Fibroblast of skin of scalp (primary cell): ENCODE results near the gene PDE6D.
A peak's percentile ranks its signal among the peaks of the same experiment; 100 is the strongest.

Experiments
- DNase-seq: peaks from one replicate; pipeline ENCODE4 v3.0.0-alpha.2; 2013

Gene PDE6D

DNA sequence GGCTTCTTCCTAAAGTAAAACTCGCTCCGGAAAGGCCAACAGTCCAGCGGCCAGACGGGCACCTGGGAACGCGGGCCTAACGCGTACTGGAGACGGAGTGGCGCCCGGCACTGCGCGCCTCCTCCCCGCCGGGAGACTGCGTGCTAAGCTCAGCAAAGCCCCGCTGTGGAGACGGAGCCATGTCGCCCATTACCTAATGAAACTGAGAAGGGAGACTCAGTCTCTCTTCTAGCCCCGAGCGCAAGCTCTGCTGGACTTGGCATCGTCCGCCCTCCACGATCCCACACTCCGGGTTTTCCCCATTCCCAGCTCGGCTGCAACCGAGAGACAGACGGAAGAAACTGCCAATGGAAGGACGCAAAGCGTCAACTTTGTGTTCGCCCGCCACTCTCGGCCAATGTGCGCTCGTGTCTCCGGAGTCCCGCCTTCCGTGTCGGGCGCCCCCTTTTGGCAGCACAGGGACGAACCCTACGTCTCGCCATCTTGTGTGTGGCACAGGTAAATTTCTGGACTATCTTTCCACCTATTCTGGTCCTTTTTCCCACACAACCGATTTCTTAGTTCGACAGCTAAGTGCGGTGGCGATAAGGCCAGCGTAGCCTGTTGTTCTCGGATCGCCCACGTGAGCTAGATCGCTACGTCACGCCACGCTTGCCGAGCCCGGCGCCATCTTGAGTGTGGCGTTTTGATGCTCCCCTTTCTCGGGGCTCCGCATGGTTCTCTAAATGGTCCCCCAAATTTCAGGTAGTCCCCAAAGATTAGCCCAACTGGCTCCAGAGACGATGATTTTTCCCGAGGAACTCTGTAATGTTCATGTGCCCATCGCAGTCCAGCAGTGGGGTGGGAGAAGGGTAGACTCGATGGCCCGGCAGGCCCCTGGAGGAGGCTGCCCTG, 74.1 kb downstream of the PDE6D start:
- peak; percentile 99 for DNase-seq

GRCh38 chr2:231704017-231704416, 77.1 kb downstream of the PDE6D start:
- no peak for DNase-seq

GRCh38 chr2:231701456-231702373, 79.4 kb downstream of the PDE6D start:
- no peak for DNase-seq

DNA sequence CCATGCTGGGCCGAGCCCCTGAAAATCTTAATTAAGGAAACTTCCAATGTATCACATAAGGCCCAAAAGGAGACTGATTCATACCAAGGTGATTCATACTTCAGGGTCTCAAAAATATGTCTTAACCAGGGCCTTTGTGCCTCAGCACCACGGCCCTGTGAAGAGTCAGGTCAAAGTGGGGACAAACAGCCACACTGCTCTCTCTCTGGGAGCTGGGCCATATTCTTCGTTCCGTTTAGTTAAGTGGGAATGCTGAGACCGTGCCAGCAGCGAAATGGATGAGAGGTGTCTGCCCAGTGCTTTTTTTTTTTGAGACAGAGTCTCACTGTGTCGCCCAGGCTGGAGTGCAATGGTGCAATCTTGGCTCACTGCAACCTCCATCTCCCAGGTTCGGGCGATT, 82.1 kb downstream of the PDE6D start:
- DNase-seq, result peak; percentile 20

- peak; percentile 80 for DNase-seq
Observed at GRCh38 chr2:231696004-231696367, 85.1 kb downstream of the PDE6D start.

DNA sequence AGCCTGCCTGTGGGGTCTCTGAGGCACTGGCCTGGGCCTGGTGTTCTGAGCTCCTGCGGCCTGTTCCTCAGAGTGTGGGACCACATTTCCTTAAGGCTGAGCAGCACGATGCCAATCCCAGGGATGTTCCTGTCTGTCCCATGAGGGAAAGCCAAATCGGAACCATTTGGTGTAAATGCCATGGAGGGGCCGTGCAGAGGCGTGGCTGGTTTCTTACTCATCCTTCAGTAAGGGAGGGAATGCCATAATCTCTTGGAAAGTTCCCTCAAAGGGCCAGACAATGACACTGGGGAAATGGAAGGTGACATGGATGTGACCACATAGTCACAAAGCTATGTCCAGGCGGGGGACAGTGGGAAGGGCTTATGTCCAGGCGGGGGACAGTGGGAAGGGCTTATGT, 87.1 kb downstream of the PDE6D start:
- DNase-seq, result peak; percentile 71

GRCh38 chr2:231692847-231693246, 88.2 kb downstream of the PDE6D start:
- DNase-seq, result no peak

DNA sequence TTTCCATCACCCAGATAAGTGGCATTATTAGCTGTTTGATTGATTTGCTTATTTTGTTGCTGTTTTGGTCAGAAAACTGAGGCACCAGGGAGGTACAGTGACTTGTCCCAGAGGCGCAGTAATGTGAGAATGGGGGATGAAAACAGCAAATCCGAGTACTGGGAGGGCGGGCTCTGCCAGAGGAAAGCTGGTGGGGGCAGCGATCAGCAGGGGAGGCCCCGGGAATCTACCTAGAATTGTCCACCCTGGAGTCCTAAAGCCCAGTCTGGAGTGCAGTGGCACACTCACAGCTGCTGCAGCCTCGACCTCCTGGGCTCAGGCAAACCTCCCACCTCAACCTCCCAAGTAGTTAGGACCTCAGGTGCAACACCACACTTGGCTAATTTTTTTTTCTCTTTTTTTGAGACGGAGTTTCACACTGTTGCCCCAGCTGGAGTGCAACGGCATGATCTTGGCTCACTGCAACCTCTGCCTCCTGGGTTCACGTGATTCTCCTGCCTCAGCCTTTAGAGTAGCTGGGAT, 89.8 kb downstream of the PDE6D start:
- no peak for DNase-seq

DNA sequence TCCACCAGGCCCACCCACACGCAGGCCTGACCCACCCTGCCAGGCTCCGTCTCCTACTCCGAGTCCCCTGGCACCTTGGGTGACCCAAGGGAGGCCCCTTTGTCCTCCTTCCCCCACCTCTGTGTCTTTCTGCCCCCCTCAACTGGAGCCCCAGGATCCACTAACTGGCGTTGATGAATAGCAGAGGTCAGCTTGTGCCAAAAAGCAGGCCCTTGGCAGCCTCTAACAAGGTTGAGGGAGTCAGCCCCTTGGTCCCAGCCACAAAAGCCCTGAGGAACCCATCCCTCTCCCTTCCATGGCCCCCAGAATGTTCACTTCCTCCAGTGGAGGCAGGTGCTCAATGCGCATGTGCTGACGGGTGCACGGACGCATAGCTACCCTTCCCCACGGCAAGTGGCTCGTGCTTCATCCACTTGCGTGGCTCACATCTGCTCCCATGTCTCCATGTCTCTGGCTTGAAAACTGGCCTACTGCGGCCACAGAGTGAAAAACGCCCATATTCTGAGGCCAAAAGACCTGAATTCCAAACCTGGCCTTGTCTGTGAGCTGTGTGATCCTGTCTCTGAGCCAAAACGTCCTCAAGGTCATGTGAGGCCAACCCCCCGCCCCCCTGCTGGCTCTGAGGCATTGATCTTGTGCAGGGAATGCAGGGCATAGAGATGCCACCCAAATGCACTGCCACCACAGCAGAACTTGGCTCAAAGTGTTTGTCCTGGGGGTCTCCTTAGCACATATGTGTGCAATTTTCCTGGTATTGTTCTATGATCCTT, 91.8 kb downstream of the PDE6D start:
- DNase-seq, result no peak

DNA sequence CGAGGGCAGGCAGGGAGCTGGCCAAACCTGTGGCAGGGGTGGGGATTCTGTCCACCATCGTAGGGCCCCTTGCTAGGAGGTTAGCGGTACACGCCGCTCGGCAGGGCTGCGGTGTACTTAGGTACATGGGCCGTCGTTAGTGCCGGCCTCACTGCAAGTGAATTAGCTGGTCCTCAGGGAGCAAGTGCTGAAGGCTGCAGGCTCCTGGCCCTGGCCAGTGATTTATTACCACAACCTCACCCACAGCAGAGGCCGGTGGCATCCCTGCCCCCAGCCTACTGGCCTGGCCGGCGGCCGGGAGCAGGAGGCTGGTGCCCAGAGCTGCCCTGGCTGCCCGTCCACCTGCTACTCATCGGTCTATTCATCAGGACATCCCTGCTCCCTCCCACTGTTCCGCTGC, 92.4 kb downstream of the PDE6D start:
- no peak for DNase-seq

DNA sequence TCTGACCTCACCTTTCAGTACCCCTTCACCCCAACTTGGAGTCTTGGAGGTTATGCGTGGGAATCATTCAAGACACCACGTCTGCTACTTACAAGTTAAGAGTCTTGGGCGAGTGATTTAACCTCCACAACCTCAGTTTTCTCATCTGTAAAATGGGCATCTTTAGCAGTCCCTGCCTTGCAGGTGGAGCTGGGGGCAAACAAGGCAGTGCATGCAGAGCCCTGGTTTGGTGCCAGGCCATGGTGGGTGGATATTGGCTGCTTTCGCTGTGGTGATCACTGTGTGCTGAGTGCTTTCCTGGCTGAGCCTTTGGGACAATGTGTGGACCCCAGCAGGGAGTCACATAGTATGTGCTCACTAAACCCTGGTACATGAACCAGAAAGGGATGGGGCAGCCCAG, 93.1 kb downstream of the PDE6D start:
- no peak for DNase-seq

DNA sequence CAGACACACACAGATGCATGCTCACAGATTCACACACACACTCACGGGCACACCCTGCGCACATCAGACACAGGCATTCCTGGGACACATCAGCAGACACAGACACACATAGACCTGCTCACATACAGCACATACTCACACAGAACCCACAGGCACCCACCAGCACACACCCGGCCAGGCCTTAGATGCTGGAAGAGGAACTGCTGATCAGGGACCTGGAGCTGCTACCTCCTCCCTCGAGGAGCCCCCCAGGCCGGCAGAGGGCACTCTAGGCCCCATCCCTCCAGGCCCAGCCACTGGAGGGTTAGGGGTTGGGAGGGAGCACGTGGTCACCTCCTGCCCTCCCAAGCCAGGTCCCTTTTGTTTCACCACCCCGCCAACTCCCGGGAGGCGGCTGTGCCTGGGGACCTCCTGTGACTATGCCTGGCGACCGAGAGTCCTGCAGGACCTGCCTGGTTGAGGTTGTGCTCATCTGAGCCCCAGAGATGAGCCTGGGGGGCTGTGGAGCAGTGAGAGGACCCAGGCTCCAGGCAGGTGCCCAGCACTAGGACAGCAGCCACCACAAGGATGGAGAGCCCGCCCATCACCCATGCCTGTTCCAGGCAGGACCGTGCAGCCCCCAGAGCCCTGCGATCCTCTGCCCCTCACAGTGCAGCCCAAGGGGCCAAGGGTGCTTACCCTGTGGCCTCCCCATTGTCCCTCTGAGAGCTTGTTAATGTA, 93.8 kb downstream of the PDE6D start:
- peak; percentile 57 for DNase-seq

GRCh38 chr2:231686192-231687100, 94.6 kb downstream of the PDE6D start:
- no peak for DNase-seq

GRCh38 chr2:231685349-231686191, 95.5 kb downstream of the PDE6D start:
- DNase-seq, result no peak

DNA sequence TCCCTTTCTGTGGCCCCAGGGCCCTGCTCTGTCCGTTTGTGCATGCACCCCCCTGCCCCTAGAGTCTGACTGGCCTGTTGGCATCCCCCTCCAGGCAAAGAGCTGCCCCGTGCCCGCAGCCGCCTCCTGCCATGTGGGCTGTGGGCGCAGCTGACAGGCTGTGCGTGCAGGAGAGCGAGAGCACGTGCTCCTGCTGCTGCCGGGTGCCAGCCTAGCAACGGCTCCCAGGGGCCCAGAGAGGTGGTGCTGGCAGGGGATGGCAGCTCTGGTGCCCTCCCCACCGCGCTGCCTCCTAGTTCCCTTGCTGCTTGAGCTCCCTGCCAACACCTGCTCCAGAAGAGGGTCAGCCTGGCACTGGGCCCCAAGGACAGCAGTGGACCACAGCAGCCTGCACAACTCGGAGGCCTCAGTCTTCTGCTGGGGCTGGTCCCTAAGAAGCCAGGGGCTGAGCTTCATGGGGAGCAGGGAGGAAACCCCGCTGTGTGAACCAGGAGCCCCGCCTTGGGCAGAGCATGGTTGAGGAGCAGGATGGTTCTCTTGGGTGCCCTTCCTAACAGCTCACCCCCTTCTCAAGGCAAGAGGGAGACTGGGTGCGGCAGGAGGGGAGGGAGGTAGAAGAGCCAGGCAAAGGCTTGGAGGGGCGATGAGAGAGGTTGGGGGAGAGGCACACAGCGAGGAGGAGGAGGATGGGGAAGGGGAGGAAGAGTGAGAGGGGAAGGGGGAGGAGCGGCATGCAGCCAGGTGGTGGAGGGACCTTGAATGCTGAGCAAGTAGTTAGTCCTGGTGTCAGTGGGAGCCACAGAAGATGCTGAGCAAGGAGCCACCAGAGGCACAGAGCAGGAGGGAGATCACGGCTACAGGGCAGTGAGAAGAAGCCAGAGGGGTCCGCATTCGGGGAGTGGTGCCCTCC, 96.5 kb downstream of the PDE6D start:
- DNase-seq, result no peak

DNA sequence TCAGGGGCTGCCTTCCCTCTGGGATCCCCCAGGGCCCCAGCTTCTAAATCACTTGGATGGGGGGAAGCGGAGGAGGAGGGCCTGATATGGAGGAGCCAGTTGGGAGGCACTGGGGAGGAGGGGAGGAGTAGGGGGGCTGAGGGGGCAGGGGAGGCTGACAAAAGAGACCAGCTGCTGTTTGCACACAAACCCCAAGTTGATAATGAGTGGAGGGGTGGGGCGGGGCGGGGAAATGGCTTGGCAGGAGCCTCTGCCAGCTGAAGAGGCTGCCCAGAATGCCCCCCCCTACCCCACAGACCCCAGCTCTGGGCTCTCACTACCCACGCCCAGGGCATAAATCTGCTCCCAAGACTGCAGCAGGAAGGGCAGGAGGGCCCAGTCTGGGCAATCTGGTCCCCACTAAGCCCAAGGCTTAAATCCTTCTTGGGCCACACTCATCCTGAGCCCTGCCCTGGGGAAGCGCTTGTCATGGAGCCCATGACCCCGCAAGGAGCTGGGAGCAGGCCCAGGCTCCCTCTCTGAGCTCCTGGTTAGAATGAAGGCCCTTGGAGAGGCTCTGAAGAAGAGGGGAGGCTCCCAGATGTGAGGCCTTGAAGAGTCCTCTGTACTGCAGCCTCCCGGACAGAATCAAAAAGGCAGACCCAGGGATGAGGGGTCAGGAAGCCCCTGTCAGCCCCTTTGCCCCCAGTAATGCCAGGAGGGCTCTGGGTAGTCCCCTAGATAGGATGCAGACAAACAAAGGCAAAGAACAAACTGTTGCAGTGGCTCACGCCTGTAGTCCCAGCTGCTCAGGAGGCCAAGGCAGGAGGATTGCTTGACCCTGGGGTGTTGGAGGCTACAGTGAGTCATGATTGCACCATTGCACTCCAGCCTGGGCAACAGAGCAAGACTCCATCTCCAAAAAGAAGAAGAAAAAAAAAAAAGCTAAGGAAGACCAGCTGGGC, 97.5 kb downstream of the PDE6D start:
- no peak for DNase-seq

- DNase-seq, result no peak
Observed at GRCh38 chr2:231682603-231683291, 98.3 kb downstream of the PDE6D start.
